GM18526 (cell line): ENCODE results near the gene GPR158.

ENCODE experiments used
- POLR2A ChIP-seq: IDR thresholded peaks from 3 replicates; pipeline ENCODE4 v1.6.1; 2011; ENCODE audit not compliant: insufficient read length; ENCODE audit errors: extremely low read depth

The GPR158 gene

GRCh38 chr10:25532213-25532612 is 357.4 kb downstream of the GPR158 start:
- no peak for TF ChIP-seq POLR2A

DNA sequence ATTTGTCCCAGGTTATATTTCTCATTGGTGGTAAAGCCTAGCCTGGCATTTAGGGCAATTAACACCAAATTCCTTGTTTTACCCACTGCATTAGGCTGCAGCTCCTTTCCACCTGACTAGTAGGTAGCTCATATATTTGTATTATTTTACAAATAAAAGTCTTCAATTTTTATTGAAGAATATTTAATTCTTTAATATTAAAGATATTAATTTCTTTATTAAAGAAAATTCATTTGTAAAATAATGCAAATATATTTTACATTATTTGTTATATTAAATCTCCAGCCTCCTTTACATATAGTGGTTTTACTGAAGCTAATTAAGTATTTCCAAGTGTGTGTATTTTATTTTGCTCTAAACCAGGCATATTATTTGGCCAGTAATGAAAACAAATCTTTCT is 361.2 kb downstream of the GPR158 start:
- TF ChIP-seq POLR2A, result no peak

GRCh38 chr10:25547382-25547781 is 372.6 kb downstream of the GPR158 start:
- TF ChIP-seq POLR2A, result no peak

DNA sequence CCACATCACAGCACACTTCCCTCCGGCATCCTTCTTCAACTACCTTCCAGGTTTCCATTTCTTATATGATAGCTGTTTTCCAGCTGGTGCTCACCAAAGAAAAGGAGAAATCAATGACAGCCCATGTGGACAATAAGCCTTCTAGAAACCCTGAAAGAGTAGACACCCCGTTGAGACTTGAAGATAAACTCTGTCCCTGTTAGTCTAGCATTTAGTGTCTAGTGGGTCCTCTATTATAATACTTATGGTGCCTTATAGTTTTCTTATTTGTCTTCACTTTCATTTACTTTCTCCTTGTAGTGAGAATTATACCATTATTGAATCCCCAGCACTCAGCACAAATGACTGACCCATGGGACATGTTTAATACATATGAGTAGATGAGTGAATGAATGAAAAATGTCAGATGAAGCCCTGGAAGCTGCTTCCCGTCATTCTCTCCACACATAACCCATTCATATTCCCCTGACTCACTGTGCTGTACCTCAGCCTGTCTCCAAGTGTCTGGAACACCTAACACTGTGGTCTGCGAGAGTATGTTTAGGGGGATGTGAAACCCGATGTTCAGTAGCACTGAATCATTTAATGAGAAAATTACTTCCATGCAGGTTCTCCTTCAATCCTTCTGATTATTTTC is 377.6 kb downstream of the GPR158 start:
- TF ChIP-seq POLR2A, result no peak

GRCh38 chr10:25555865-25556264 is 381.1 kb downstream of the GPR158 start:
- TF ChIP-seq POLR2A, result no peak

- no peak for TF ChIP-seq POLR2A
Observed at GRCh38 chr10:25556457-25556856, 381.7 kb downstream of the GPR158 start.

DNA sequence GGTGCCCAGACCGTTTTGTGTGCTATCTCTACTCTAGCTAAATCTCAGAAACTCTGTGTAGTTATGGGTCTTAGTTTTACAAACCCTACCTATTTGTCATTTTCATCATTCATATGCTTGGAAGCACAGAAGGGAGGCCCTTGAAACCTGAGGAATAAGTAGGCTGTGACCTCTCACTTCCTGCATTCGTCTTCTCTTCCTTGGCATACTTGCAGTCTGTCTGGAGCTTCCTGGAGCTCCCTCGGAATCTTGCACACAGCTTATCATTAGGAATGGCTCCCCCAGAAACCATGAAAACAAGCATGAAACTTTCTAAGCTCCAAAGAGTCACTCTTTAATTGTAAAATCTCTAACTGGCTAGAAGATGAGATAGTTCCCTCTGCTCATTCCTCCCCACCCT is 382.3 kb downstream of the GPR158 start:
- no peak for TF ChIP-seq POLR2A

GRCh38 chr10:25561758-25562157 is 387.0 kb downstream of the GPR158 start:
- no peak for TF ChIP-seq POLR2A

- TF ChIP-seq POLR2A, result no peak
Observed at GRCh38 chr10:25562547-25562946, 387.7 kb downstream of the GPR158 start.

GRCh38 chr10:25564351-25564750 is 389.6 kb downstream of the GPR158 start:
- TF ChIP-seq POLR2A, result no peak

GRCh38 chr10:25565570-25565969 is 390.8 kb downstream of the GPR158 start:
- TF ChIP-seq POLR2A, result no peak

- no peak for TF ChIP-seq POLR2A
Observed at GRCh38 chr10:25573316-25573715, 398.5 kb downstream of the GPR158 start.

DNA sequence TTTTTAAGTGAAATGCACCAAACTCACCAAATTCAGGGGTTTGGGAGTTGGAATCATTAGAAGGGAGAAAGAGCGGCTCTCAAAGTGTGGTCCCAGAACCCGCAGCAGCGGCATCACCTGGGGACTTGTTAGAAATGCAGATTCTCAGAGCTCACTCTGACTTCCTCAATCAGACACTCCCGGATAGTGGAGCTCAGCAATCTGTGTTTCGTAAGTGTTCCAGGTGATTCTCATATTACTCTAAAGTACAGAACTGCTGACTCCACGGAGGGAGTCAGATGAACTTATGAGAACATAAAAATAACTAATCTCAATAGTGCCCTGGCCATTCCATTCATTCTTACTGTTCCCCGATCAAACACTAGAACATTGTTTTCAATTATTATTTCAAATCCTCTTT is 400.5 kb downstream of the GPR158 start:
- no peak for TF ChIP-seq POLR2A

DNA sequence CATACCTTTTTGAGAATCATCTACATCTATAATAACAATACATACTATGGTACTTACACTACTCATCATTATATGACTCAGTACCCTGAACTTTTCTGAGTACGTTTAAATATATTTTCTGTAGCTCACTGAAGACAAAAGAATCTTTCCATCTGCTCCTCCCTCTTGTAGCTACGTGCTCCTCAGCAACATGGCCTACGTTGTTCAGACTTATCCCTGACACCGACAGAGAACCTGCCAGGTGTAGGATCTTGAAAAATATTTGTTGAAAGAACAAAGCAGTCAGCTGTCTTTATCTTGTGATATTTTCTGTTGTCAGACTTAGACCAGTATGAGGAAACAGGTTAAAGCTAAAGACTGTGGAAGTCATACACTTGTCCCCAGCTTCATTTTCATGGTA is 403.3 kb downstream of the GPR158 start:
- TF ChIP-seq POLR2A, result no peak

DNA sequence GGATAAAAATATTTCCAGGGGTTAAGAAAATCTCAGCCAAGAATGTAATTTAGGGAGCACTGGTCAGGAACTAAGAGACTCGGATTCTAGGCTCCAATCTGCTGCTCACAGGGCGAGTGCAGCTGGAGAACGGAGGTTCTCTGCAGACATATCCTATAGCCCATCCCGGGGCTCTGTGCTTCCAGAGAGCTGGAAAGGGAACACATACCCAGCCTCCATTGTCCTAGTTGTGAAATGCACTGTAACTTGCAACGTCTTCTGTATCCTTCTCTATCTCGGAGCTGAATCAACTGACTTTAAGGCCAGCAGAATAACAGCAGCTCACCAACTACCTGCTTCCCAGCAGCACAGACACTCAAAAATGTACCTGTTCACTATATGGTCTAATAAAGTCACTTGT is 408.2 kb downstream of the GPR158 start:
- no peak for TF ChIP-seq POLR2A

GRCh38 chr10:25600651-25601050 is 425.9 kb downstream of the GPR158 start:
- TF ChIP-seq POLR2A, result no peak

GRCh38 chr10:25604591-25604990 is 429.8 kb downstream of the GPR158 start:
- TF ChIP-seq POLR2A, result no peak

GRCh38 chr10:25614652-25615051 is 439.9 kb downstream of the GPR158 start:
- no peak for TF ChIP-seq POLR2A

DNA sequence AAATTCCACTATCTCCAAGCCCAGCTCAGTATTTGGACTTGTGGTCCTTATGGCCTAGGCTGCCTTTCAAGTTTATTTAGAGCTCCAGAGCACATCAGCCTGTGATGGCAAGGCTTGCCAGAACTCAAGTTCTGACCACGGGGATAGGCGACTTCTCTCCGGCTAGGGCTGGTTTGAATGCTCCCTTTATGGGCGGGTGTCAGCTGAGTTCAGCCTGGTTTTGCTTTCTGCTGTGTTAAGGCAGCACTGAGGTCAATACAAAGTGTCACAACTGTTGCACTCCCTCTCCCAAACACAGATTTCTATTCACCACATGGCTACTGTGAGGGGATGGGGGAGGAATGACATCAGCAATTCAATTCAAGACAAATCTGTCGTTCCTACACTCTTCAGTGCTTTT is 441.1 kb downstream of the GPR158 start:
- TF ChIP-seq POLR2A, result no peak
